GM12878 (cell line): ENCODE results near the gene COTL1. TPM values are rescaled to one million over a fixed set of nuclear protein-coding genes. Genes with fewer than 3 reads are reported as not detected.

Experiments
- ATAC-seq: fragments of 200-7000 bp; cut with Tn5 transposase; 3 replicates; pipeline ENCODE4 v1.9.1; 2020; ENCODE audit warnings: mild to moderate bottlenecking, moderate library complexity
- BruUV-seq: library from RNA; stranded (reverse); fragments of 400-500 nt; replicated peaks from 2 replicates; lab custom pipeline; 2021; lab: Mats Ljungman, UMichigan
- CTCF ChIA-PET: fragments of 300-600 bp; sonication (Branson Sonifier 250); formaldehyde crosslinking; extraction: SDS; loops from one replicate; lab custom pipeline; 2021; ENCODE audit warnings: inconsistent platforms; lab: Yijun Ruan, JAX
- POLR2A ChIA-PET: fragments of 350-600 bp; formaldehyde crosslinking; extraction: SDS; loops from one replicate; lab custom pipeline; 2021; ENCODE audit warnings: inconsistent platforms; lab: Charles Lee
- RAD21 ChIA-PET: fragments of 300-600 bp; sonication (Branson Sonifier 250); formaldehyde crosslinking; loops from one replicate; lab custom pipeline; 2023; ENCODE audit warnings: antibody characterized with exemption; ENCODE audit not compliant: unreplicated experiment; lab: Charles Lee
- SMC1A ChIA-PET: fragments of 300-600 bp; sonication (Branson Sonifier 250); formaldehyde crosslinking; loops from one replicate; lab custom pipeline; 2023; ENCODE audit not compliant: unreplicated experiment, uncharacterized antibody; lab: Charles Lee
- DNase-seq: peaks from one replicate; pipeline ENCODE4 v3.0.0-alpha.2; 2011; ENCODE audit warnings: low read depth, low spot score
- FAIRE-seq: peaks from 3 replicates; lab custom pipeline; 2011; peaks lifted over from hg19 to GRCh38; lab: Jason Lieb, UNC
- H2AFZ ChIP-seq: 2 replicates; pipeline ENCODE4 v1.6.0; 2011; ENCODE audit warnings: low read depth, low read length, control low read depth; ENCODE audit not compliant: control insufficient read depth
- H3K27ac ChIP-seq: 2 replicates; pipeline ENCODE4 v1.5.1; 2011; ENCODE audit warnings: control low read depth; ENCODE audit not compliant: control insufficient read depth, insufficient read depth
- H3K27me3 ChIP-seq, 2 experiments: replicated peaks in 1 of 2; 2 replicates each; pipeline versions ENCODE4 v1.6.0 to v1.6.1; 2011; ENCODE audit warnings: low read length in 1 of 2; ENCODE audit not compliant: control insufficient read depth in 2 of 2, insufficient read depth in 2 of 2
- H3K36me3 ChIP-seq, 2 experiments: 2 replicates each; pipeline ENCODE4 v1.5.1; 2011; ENCODE audit warnings: low read length in 1 of 2; ENCODE audit not compliant: control insufficient read depth in 2 of 2, insufficient read depth in 2 of 2
- H3K4me1 ChIP-seq: 2 replicates; pipeline ENCODE4 v1.6.1; 2011; ENCODE audit warnings: mild to moderate bottlenecking, low read length, moderate library complexity, mixed read lengths; ENCODE audit not compliant: control insufficient read depth, insufficient read depth
- H3K4me2 ChIP-seq: 2 replicates; pipeline ENCODE4 v1.6.0; 2011; ENCODE audit warnings: control low read depth; ENCODE audit not compliant: control insufficient read depth, insufficient read depth
- H3K4me3 ChIP-seq: fragments of 200-600 bp; sonication (generic); 2 replicates; pipeline ENCODE4 v1.5.1; 2016
- H3K79me2 ChIP-seq: 2 replicates; pipeline ENCODE4 v1.6.0; 2011; ENCODE audit warnings: low read length; ENCODE audit not compliant: control insufficient read depth, insufficient read depth
- H3K9ac ChIP-seq: 2 replicates; pipeline ENCODE4 v1.8.0; 2011; ENCODE audit warnings: low read length, control low read depth, mixed read lengths; ENCODE audit not compliant: control insufficient read depth, insufficient read depth
- H3K9me3 ChIP-seq: replicated peaks from 3 replicates; pipeline ENCODE4 v1.5.1; 2011; ENCODE audit warnings: mild to moderate bottlenecking, low read length; ENCODE audit not compliant: control insufficient read depth, insufficient read depth
- H4K20me1 ChIP-seq: 2 replicates; pipeline ENCODE4 v1.6.0; 2011; ENCODE audit not compliant: control insufficient read depth, insufficient read depth
- CBX5 ChIP-seq: sonication (generic); IDR thresholded peaks from 2 replicates; pipeline ENCODE4 v1.6.1; 2016; ENCODE audit warnings: low read depth, moderate library complexity, mild to moderate bottlenecking, inconsistent platforms
- GATAD2B ChIP-seq: fragments of 450-650 bp; conservative IDR thresholded peaks from 2 replicates; pipeline ENCODE4 v1.6.1; 2017; ENCODE audit warnings: low read depth, mild to moderate bottlenecking, moderate library complexity
- HDAC2 ChIP-seq: fragments of 200-600 bp; sonication (generic); IDR thresholded peaks from 2 replicates; pipeline ENCODE4 v1.6.1; 2017
- MYB ChIP-seq: fragments of 150-350 bp; IDR thresholded peaks from 2 replicates; pipeline ENCODE4 v1.6.1; 2014; ENCODE audit warnings: mild to moderate bottlenecking, low read depth, low read length, borderline replicate concordance
- SRF ChIP-seq, 2 experiments: IDR thresholded peaks; 2 replicates each; pipeline ENCODE4 v1.6.1; 2011; ENCODE audit warnings: low read depth in 2 of 2, low read length in 2 of 2, mild to moderate bottlenecking in 1 of 2, moderate library complexity in 1 of 2
- TCF7 ChIP-seq: IDR thresholded peaks from 2 replicates; pipeline ENCODE4 v1.6.1; 2014; ENCODE audit warnings: antibody characterized with exemption, borderline replicate concordance
- WRNIP1 ChIP-seq: IDR thresholded peaks from 2 replicates; pipeline ENCODE4 v1.6.1; 2011; ENCODE audit warnings: low read depth, low read length, improper control_type of control experiment, borderline replicate concordance
- ZZZ3 ChIP-seq: IDR thresholded peaks from 2 replicates; pipeline ENCODE4 v1.6.1; 2011; ENCODE audit warnings: low read depth; ENCODE audit not compliant: control insufficient read depth, insufficient read length
- WGBS: methylation state at CpG from one replicate; pipeline ENCODE4 v1.1.6; 2016; ENCODE audit warnings: low lambda C conversion rate; ENCODE audit not compliant: insufficient replicate concordance, insufficient coverage; ENCODE audit errors: missing lambda C conversion rate; 5-methylcytosine and 5-hydroxymethylcytosine counted together
- in situ Hi-C: fragments of 300-500 bp; cut with MboI; formaldehyde crosslinking; loops from 9 replicates; pipeline ENCODE4 v1.14.3; 2018; ENCODE audit warnings: mixed read lengths
- intact Hi-C: fragments of 100-400 bp; cut with micrococcal nuclease; formaldehyde crosslinking; loops from one replicate; pipeline ENCODE4 v1.14.2; 2022; ENCODE audit not compliant: unreplicated experiment
- polyA plus RNA-seq, 11 experiments: library from polyadenylated mRNA; depleted of rRNA in 4 of 11; unstranded in 6 of 11; stranded (reverse) in 5 of 11; fragments of >200 nt; fragmentation: Nextera tagmentation in 4 of 11; fragmentation: Illumina TruSeq in 1 of 11; extraction: Ambion mirVana in 4 of 11; extraction: Trizol in 1 of 11; gene quantifications; 1 replicate in 1 of 11; 2 replicates in 10 of 11; pipeline versions ENCODE4 v1.2.1 to v1.2.3, GENCODE V29; 2011 to 2016; ENCODE audit warnings: inconsistent platforms in 2 of 11, missing spikeins in 2 of 11, low read depth in 1 of 11
- total RNA-seq, 4 experiments: library from RNA; depleted of rRNA in 3 of 4; stranded (reverse); fragments of >200 nt in 3 of 4; fragmentation: Illumina TruSeq in 1 of 4; extraction: Trizol in 1 of 4; gene quantifications; 2 replicates each; pipeline versions ENCODE4 v1.2.1 to v1.2.3, GENCODE V29; 2013 to 2021
- TF ChIP-seq, protein P1 (sequence below): IDR thresholded peaks from 2 replicates; pipeline ENCODE4 v1.6.1; 2012; ENCODE audit warnings: low read depth, low read length, improper control_type of control experiment

The COTL1 gene
- total and polyA plus RNA-seq, 10 of the 15 experiments (the other 5 are each of a cell fraction or from before 2014, with no cell fraction given): 140 to 894 (median 330) TPM

DNA sequence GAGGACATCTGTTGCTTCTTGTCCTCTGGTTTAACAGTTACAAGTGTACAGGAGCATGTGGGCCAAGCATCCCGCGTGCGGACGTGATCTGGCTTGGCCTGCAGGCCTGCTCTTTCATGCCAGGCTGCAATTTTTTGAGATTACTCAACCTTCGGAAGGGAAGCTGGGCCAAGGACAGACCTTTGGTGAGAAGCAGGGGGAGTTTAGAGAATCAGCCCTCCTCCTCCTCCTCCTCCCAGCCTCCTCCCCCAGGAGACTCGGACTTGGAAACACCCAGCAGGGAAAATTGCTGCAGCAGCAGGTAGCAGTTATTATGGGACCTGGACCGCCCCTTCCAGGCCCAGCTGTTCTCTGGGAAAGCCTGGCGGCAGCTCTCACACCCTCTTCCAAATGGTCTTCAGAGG, 25.3 kb upstream of the COTL1 start:
- ATAC-seq: no peak
- CTCF ChIA-PET: interaction anchor here (0.6 to 1.7 kb wide), 3 partner anchors 20 to 83 kb away, joined by 3 to 4 read pairs (median 3); no protein-coding TSS in a partner anchor
- no peak for TF ChIP-seq MYB
- TF ChIP-seq TCF7: no peak
- no peak for TF ChIP-seq GATAD2B
- no peak for TF ChIP-seq SRF (IDR thresholded peaks at IDR 0.05; ENCODE audit: low read depth in 2 of 2, low read length in 2 of 2)
- TF ChIP-seq, protein P1, sequence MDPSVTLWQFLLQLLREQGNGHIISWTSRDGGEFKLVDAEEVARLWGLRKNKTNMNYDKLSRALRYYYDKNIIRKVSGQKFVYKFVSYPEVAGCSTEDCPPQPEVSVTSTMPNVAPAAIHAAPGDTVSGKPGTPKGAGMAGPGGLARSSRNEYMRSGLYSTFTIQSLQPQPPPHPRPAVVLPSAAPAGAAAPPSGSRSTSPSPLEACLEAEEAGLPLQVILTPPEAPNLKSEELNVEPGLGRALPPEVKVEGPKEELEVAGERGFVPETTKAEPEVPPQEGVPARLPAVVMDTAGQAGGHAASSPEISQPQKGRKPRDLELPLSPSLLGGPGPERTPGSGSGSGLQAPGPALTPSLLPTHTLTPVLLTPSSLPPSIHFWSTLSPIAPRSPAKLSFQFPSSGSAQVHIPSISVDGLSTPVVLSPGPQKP: no peak
- no peak for TF ChIP-seq CBX5
- no peak for TF ChIP-seq WRNIP1
- TF ChIP-seq ZZZ3: no peak
- no peak for TF ChIP-seq HDAC2

More for the DNA sequence above, 25.3 kb upstream of the COTL1 start:
- no peaks in the 10 kb centered on the region; the same call in 1 of the 2 replicates for H3K79me2 ChIP-seq
- no peak overlapping the region for H2AFZ ChIP-seq
- ChIA-PET POLR2A (no interaction called here), RAD21 (interaction anchor here (0.7 to 1.3 kb wide), 2 partner anchors 14 to 21 kb away, joined by 3 read pairs; no protein-coding TSS in a partner anchor), SMC1A (no interaction called here)
- no peaks in the 10 kb centered on the region for H3K27me3 ChIP-seq
- H3K4me3 ChIP-seq: no peak overlapping the region
- peak overlapping the region; percentile 14; the same call in 1 of the 2 replicates for H3K4me2 ChIP-seq
- H3K27ac ChIP-seq: no peak overlapping the region; the same call in 1 of the 2 replicates
- in situ Hi-C loops (loop anchor here (25.0 kb wide), 1 partner anchor 319 kb away; no protein-coding TSS in a partner anchor), intact Hi-C loops (no loop called here)
- no TSS peak for BruUV-seq
- WGBS: 98% methylated on average over 7 of the region's 8 CpGs
- FAIRE-seq (no peak), DNase-seq (no peak)
- no peak overlapping the region for H3K9ac ChIP-seq
- no peaks in the 10 kb centered on the region for H3K36me3 ChIP-seq
- H3K4me1 ChIP-seq: peaks cover 45% of the 10 kb centered on the region
- H4K20me1 ChIP-seq: no peaks in the 10 kb centered on the region
- H3K9me3 ChIP-seq: no peaks in the 10 kb centered on the region
